SU-DHL-6 (cell line): ENCODE data around the gene LRRC8A.

Experiments used
- H2AFZ ChIP-seq: fragments of 200-600 bp; sonication (generic); 2 replicates; pipeline ENCODE4 v1.6.1; 2014; ENCODE audit warnings: low read depth, mild to moderate bottlenecking, moderate library complexity, mixed read lengths, antibody characterized with exemption, low read length; ENCODE audit not compliant: severe bottlenecking
- H3F3A ChIP-seq: fragments of 200-600 bp; shearing (Covaris generic); 2 replicates; pipeline ENCODE4 v1.6.0; 2016; ENCODE audit warnings: antibody characterized with exemption, mild to moderate bottlenecking; ENCODE audit not compliant: insufficient read depth
- H3K27ac ChIP-seq: fragments of 200-600 bp; sonication (generic); 2 replicates; pipeline ENCODE4 v1.5.1; 2016; ENCODE audit warnings: low read depth, mild to moderate bottlenecking, low read length, moderate library complexity, mixed read lengths
- H3K27me3 ChIP-seq: fragments of 200-600 bp; sonication (generic), shearing (Covaris generic); 2 replicates; pipeline ENCODE4 v1.6.0; 2014; ENCODE audit warnings: mild to moderate bottlenecking, low read length
- H3K36me3 ChIP-seq: fragments of 200-600 bp; sonication (generic); 2 replicates; pipeline ENCODE4 v1.6.1; 2014; ENCODE audit warnings: mild to moderate bottlenecking, low read length, mixed read lengths
- H3K4me2 ChIP-seq: fragments of 300-600, 200-600 bp; shearing (Covaris generic), sonication (generic); 2 replicates; pipeline ENCODE4 v1.6.0; 2014; ENCODE audit warnings: low read length, low read depth, mild to moderate bottlenecking; ENCODE audit not compliant: poor library complexity, severe bottlenecking
- H3K4me3 ChIP-seq: fragments of 200-600 bp; sonication (generic); 2 replicates; pipeline ENCODE4 v1.5.1; 2014; ENCODE audit warnings: antibody characterized with exemption, low read length, mild to moderate bottlenecking, mixed read lengths; ENCODE audit not compliant: insufficient read depth, poor library complexity, severe bottlenecking
- H3K79me2 ChIP-seq: fragments of 200-600 bp; sonication (generic); 2 replicates; pipeline ENCODE4 v1.6.1; 2014; ENCODE audit warnings: mild to moderate bottlenecking, low read length, moderate library complexity; ENCODE audit not compliant: insufficient read depth
- H3K9ac ChIP-seq: fragments of 200-600 bp; sonication (generic); 2 replicates; pipeline ENCODE4 v1.7.0; 2014; ENCODE audit warnings: mild to moderate bottlenecking, low read length
- H3K9me2 ChIP-seq: fragments of 200-600 bp; sonication (generic); replicated peaks from 2 replicates; pipeline ENCODE4 v1.6.1; 2014; ENCODE audit warnings: low read length; ENCODE audit not compliant: insufficient read depth
- H3K9me3 ChIP-seq: fragments of 200-600 bp; sonication (generic); 2 replicates; pipeline ENCODE4 v1.6.1; 2014; ENCODE audit warnings: low read length, mixed read lengths; ENCODE audit not compliant: insufficient read depth
- H4K20me1 ChIP-seq: fragments of 200-600 bp; sonication (generic); 2 replicates; pipeline ENCODE4 v1.6.1; 2014; ENCODE audit warnings: low read depth, mild to moderate bottlenecking, antibody characterized with exemption, low read length, moderate library complexity, mixed read lengths
- CTCF ChIP-seq: fragments of 200-600 bp; sonication (generic); IDR thresholded peaks from one replicate; pipeline ENCODE4 v1.5.1; 2017; ENCODE audit warnings: antibody characterized with exemption, mild to moderate bottlenecking, low read length, moderate library complexity; ENCODE audit not compliant: insufficient read depth, poor library complexity, severe bottlenecking
- EZH2phosphoT487 ChIP-seq: fragments of 200-600 bp; sonication (generic), shearing (Covaris generic); conservative IDR thresholded peaks from 2 replicates; pipeline ENCODE4 v1.6.1; 2018; ENCODE audit warnings: mild to moderate bottlenecking, antibody characterized with exemption, low read length, moderate library complexity, mixed read lengths

Gene LRRC8A

DNA sequence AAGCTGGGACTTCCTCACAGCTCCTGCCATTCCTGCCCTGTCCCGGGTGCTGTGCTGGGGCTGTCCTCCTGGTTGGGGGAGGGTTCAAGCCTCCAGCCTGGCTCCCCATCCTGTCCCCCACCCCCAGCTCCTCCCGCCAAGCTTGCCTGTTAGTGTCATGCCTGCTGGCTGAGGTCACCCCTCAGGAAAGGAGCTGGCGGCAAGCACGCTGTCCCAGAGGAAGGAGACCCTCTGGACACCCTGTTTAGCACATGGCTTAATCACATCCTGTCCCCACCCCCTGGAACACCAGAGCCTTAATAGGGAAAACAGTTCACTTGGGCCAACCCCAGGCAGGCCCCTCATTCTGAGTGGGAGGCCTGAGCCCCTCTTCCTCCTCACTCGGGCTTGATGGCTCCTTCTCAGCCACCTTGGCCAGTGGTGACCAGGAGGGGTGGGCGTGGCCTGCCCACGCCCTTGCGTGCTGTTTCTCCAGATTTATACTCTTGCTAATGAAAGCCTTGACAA lies 29.6 kb downstream of the LRRC8A start:
- Histone ChIP-seq H3F3A (no peaks in the 10 kb centered on the region), H3K9me3 (no peaks in the 10 kb centered on the region), H4K20me1 (no peaks in the 10 kb centered on the region), H3K27me3 (no peaks in the 10 kb centered on the region), H3K36me3 (no peaks in the 10 kb centered on the region), H2AFZ (no peak overlapping the region), H3K27ac (no peak overlapping the region), H3K4me2 (no peak overlapping the region), H3K4me3 (no peak overlapping the region), H3K9me2 (no peaks in the 10 kb centered on the region), H3K79me2 (peaks cover 22% of the 10 kb centered on the region), H3K9ac (no peak overlapping the region)
- TF ChIP-seq CTCF, result no peak
- TF ChIP-seq EZH2phosphoT487, result no peak

DNA sequence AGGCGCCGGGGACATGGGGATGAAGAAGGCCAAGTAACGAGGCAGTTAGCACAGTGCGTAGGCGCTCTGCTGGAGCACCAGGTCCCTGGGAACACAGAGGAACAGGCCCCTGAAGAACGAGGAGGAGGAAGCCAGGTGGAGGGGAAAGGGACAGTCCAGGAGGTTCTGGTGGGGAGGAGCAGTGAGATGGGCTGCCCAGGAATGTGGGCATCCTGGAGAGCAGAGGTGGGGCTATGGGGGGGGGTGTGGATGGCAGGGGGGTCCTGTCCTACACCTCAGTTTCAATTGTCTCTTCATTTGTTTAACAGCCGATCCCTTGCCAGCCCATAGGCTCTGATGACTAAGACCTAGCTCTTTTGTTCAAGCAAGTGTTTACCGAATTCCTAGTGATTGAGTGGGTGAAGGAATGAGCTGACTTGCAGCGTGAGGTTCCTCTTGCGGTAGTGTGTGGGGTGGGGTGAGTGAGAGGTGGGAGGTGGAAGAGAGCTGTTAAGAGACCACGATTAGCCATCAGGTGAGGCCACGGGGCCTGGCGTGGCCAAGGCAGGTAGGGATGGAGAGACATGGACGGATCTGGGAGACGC lies 30.4 kb downstream of the LRRC8A start:
- Histone ChIP-seq H3K9me3 (no peaks in the 10 kb centered on the region), H3K27me3 (no peaks in the 10 kb centered on the region), H2AFZ (no peak overlapping the region), H3K27ac (no peak overlapping the region), H3K9ac (no peak overlapping the region), H3K4me2 (no peak overlapping the region), H3F3A (no peaks in the 10 kb centered on the region), H3K9me2 (no peaks in the 10 kb centered on the region), H3K36me3 (no peaks in the 10 kb centered on the region), H3K4me3 (no peak overlapping the region), H4K20me1 (no peaks in the 10 kb centered on the region), H3K79me2 (peaks cover 22% of the 10 kb centered on the region)
- no peak for TF ChIP-seq EZH2phosphoT487
- no peak for TF ChIP-seq CTCF

DNA sequence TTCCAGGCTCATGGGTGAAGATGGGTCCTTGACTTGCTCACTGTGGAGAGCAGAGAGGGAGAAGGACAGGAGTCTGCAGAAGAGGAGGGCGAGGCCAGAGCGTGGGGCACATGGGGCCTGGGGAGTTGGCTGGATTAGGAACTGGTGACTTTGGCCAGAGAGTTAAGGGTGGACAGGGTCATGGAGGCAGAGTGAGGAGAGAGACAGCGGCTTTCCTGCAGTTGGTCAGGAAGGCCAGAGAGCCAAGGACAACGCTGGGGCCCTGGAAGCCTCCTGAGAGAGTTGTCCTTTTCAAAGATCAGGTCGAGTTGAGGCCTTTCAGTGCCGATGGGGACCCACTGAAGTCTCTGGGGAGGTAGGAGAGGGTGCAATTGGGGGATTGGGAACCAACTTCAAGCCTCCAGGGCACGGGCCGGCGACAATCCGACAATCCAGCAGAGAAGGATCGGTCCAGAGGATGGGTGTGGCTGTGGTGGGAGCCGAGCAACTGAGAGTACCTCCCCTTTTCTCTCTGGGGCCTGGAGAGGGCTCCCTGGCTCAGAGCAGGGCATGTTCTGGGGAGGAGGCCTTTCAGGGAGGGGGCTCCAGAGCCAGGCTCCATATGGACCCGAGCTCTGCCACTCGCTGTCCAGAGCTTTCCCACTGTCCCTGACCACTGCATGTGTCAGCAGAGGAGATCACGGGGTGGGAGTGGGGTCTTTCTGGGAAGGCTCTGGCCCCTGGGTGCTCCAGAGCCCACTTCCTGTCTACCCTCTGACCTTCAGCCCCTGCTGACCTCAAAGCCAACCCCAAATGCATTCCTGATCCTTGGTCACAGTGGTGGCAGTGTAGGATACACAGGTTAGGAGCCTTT lies 31.3 kb downstream of the LRRC8A start:
- Histone ChIP-seq H3F3A (0 out of 2 replicates have a peak, but pooled peaks cover 6% of the 10 kb centered on the region), H3K9ac (no peak overlapping the region), H3K4me3 (no peak overlapping the region), H3K79me2 (peaks cover 22% of the 10 kb centered on the region), H3K27ac (no peak overlapping the region), H3K4me2 (no peak overlapping the region), H4K20me1 (no peaks in the 10 kb centered on the region), H3K9me2 (no peaks in the 10 kb centered on the region), H3K27me3 (no peaks in the 10 kb centered on the region), H3K36me3 (no peaks in the 10 kb centered on the region), H2AFZ (no peak overlapping the region), H3K9me3 (no peaks in the 10 kb centered on the region)
- no peak for TF ChIP-seq EZH2phosphoT487
- no peak for TF ChIP-seq CTCF
